ENCODE results near the gene NCBP2L. TPM values are rescaled to one million over a fixed set of nuclear protein-coding genes. Genes with fewer than 3 reads are reported as not detected.

NCBP2L gene
- total and polyA plus RNA-seq, 3 donors from 2014 or later: 4.5 TPM; not detected in 2

DNA sequence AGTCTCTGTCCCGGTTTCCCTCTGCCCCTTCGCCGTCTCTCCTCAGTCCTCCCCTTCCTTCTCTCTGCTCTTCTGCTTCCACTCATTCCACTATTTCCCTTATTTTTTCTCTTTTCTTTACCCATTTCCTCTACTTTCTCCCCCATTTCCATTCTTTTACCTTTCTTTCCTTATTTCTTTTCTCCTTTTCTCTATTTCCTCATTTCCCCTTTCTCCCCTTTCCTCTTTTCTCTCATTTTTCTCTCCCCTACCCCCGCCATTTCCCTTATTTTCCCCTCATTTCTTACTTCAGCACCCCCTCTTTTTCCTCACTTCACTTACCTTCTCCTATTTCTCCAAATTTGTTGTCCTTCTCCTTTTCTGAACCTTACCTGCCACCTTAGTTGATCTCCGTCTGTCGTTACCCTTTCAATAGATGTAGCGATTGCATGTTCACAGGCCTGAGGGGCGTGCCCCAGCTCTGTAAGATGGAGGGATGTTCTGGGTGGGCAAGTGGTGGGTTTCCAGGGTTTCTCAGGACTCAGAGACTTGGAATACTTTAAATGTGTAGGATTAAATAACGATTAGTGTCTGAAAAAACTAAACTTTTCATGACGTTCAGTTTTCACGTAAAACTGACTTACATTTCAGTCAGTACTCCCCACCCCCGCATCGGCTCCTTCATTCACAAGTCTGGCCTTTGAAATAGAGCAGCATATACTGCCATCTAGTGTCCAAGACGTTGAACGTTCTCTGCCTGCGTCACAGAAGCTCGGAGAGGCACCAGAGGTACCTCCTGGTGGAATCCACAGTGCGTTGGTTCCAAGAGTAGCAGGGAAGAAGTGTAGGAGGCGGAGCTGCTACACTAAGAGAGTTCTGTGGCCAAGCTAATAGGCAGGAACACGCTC is 641 bp upstream of the NCBP2L start:
- Histone ChIP-seq H3K9me3 (no peaks in the 10 kb centered on the region), H3K4me3 (peak overlapping the region; percentile 46 to 61), H3K27me3 (no peaks in the 10 kb centered on the region), H3K4me1 (no peaks in the 10 kb centered on the region), H3K27ac (peak overlapping the region in 1 of 2 donors; percentile 75), H3K36me3 (ENCODE audit: low read depth, missing control alignments) (no peaks in the 10 kb centered on the region)
- WGBS, 2 donors: 3 to 7% methylated on average over 13 to 20 of the region's 20 CpGs
- peak; percentile 92 for DNase-seq
- no peak for TF ChIP-seq POLR2A (IDR thresholded peaks at IDR 0.05)
- TF ChIP-seq, protein P1, sequence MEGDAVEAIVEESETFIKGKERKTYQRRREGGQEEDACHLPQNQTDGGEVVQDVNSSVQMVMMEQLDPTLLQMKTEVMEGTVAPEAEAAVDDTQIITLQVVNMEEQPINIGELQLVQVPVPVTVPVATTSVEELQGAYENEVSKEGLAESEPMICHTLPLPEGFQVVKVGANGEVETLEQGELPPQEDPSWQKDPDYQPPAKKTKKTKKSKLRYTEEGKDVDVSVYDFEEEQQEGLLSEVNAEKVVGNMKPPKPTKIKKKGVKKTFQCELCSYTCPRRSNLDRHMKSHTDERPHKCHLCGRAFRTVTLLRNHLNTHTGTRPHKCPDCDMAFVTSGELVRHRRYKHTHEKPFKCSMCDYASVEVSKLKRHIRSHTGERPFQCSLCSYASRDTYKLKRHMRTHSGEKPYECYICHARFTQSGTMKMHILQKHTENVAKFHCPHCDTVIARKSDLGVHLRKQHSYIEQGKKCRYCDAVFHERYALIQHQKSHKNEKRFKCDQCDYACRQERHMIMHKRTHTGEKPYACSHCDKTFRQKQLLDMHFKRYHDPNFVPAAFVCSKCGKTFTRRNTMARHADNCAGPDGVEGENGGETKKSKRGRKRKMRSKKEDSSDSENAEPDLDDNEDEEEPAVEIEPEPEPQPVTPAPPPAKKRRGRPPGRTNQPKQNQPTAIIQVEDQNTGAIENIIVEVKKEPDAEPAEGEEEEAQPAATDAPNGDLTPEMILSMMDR (IDR thresholded peaks at IDR 0.05): peak; percentile 54 to 78 (median 74)
- intact Hi-C loops (cut with DNase I; ENCODE audit: low total_unique reads): loop anchor here (10.0 kb wide), 2 partner anchors 62 to 102 kb away; no protein-coding TSS in a partner anchor

DNA sequence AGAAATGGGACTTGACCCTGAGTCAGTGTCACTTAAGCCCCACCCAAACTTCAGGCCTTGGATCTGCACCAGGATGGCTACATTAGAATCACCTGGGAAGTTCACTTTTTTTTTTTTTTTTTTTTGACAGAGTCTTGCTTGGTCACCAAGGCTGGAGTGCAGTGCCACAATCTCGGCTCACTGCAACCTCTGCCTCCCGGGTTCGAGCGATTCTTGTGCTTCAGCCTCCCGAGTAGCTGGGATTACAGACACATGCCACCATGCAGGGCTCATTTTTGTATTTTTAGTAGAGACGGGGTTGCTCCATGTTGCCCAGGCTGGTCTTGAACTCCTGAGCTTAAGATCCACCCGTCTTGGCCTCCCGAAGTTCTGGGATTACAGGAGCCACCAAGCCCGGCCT is 3.0 kb downstream of the NCBP2L start:
- intact Hi-C loops (cut with DNase I; ENCODE audit: low total_unique reads): no loop called here
- H3K9me3 ChIP-seq: no peaks in the 10 kb centered on the region

DNA sequence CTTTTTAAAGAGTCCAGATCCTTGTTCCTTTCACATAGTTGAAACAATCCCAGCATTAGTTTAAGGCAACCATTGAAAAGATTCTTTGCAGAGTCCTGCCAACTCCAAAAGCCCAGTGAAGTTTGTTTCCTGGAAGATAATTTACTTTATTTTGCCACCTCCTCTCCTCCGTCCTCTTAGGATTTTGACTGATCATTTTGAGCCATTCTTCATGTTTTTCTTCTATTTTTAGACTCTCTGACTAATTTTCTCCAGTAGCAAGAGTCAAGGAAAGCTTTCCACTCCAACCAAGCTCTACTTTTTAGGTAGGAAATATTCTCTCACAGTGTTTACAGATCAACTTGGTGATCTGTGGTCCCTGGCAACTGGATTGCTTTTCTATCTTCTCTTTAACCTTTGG is 10.3 kb downstream of the NCBP2L start:
- Histone ChIP-seq H3K36me3 (ENCODE audit: low read depth, missing control alignments) (no peaks in the 10 kb centered on the region), H3K4me1 (no peaks in the 10 kb centered on the region), H3K27me3 (no peaks in the 10 kb centered on the region), H3K9me3 (no peaks in the 10 kb centered on the region), H3K27ac (no peak overlapping the region), H3K4me3 (no peak overlapping the region)
- intact Hi-C loops (cut with DNase I; ENCODE audit: low total_unique reads): no loop called here
- TF ChIP-seq POLR2A (IDR thresholded peaks at IDR 0.05): no peak
- TF ChIP-seq, protein P1 (IDR thresholded peaks at IDR 0.05): no peak
- WGBS, 2 donors: 40 to 56% methylated on average over 1 of the region's 1 CpG
- DNase-seq: no peak

More for the DNA sequence above, 3.0 kb downstream of the NCBP2L start:
- WGBS, 2 donors: 91 to 96% methylated on average over 6 to 9 of the region's 9 CpGs
- no peaks in the 10 kb centered on the region for H3K36me3 ChIP-seq (ENCODE audit: low read depth, missing control alignments)
- no peaks in the 10 kb centered on the region for H3K27me3 ChIP-seq
- no peak overlapping the region for H3K4me3 ChIP-seq
- no peaks in the 10 kb centered on the region for H3K4me1 ChIP-seq
- H3K27ac ChIP-seq: no peak overlapping the region
- no peak for DNase-seq
- TF ChIP-seq POLR2A (IDR thresholded peaks at IDR 0.05): no peak
- TF ChIP-seq, protein P1 (IDR thresholded peaks at IDR 0.05): no peak

DNA sequence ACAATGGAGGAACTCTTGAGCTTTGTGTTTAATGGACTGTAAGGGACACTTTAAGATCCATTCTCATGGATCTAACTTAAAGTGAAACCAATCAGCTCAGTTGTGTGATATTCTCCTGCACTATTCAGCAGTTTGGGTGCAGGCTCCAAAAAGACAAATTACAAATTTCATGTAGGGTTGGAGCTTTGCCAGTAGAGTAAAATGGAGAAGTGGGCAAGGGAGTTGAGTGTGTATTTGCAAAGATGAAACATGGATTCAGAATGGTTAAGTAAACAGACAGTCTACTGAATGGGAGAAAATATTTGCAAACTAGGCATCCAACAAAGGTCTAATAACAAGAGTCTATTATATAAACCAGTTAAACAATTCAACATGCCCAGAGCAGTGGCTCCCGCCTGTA is 26.9 kb downstream of the NCBP2L start:
- Histone ChIP-seq H3K36me3 (ENCODE audit: low read depth, missing control alignments) (no peaks in the 10 kb centered on the region), H3K27ac (no peak overlapping the region), H3K4me3 (no peak overlapping the region), H3K27me3 (no peaks in the 10 kb centered on the region), H3K4me1 (no peaks in the 10 kb centered on the region), H3K9me3 (no peaks in the 10 kb centered on the region)
- intact Hi-C loops (cut with DNase I; ENCODE audit: low total_unique reads): no loop called here
- TF ChIP-seq, protein P1 (IDR thresholded peaks at IDR 0.05): no peak
- TF ChIP-seq POLR2A (IDR thresholded peaks at IDR 0.05): no peak
- WGBS, 2 donors: 91 to 100% methylated on average over 1 of the region's 1 CpG
- no peak for DNase-seq

All from testis (tissue), 3 donors.